HL-60 (cell line): ENCODE data around the gene EGFR.

ENCODE experiments used
- DNase-seq, 2 experiments: peaks; one replicate each; pipeline ENCODE4 v3.0.0-alpha.2; 2010 to 2020; ENCODE audit warnings: low read depth in 1 of 2, low spot score in 1 of 2
- H3K27ac ChIP-seq: fragments of 250-450 bp; sonication (Bioruptor Pico); replicated peaks from 2 replicates; pipeline ENCODE4 v1.5.1; 2020; ENCODE audit warnings: mild to moderate bottlenecking, moderate library complexity
- H3K27me3 ChIP-seq: fragments of 250-450 bp; sonication (Bioruptor Pico); 2 replicates; pipeline ENCODE4 v1.5.1; 2021; ENCODE audit warnings: mild to moderate bottlenecking, moderate library complexity; ENCODE audit not compliant: insufficient read depth, poor library complexity, severe bottlenecking
- H3K4me3 ChIP-seq: replicated peaks from 2 replicates; pipeline ENCODE4 v1.5.1; 2011; ENCODE audit warnings: mild to moderate bottlenecking, control low read depth, low read length; ENCODE audit not compliant: insufficient read depth
- GABPA ChIP-seq: IDR thresholded peaks from 2 replicates; pipeline ENCODE4 v1.6.1; 2012; ENCODE audit warnings: low read depth
- POLR2AphosphoS5 ChIP-seq: IDR thresholded peaks from 2 replicates; pipeline ENCODE4 v1.6.1; 2012; ENCODE audit warnings: low read depth
- REST ChIP-seq: IDR thresholded peaks from 2 replicates; pipeline ENCODE4 v1.6.1; 2012; ENCODE audit warnings: low read depth; ENCODE audit not compliant: insufficient replicate concordance
- SPI1 ChIP-seq: IDR thresholded peaks from 2 replicates; pipeline ENCODE4 v1.6.1; 2012; ENCODE audit warnings: low read depth, mild to moderate bottlenecking, borderline replicate concordance
- TF ChIP-seq, protein P1 (sequence below): IDR thresholded peaks from one replicate; pipeline ENCODE4 v1.5.1; 2011; ENCODE audit warnings: low read length, control low read depth, inconsistent platforms; ENCODE audit not compliant: insufficient read depth

EGFR gene

GRCh38 chr7:54992871-54993475, 25.8 kb upstream of the EGFR start:
- no peak overlapping the region for H3K27ac ChIP-seq
- DNase-seq: no peak
- H3K4me3 ChIP-seq: no peak overlapping the region
- TF ChIP-seq GABPA (no peak), REST (no peak), SPI1 (no peak), POLR2AphosphoS5 (no peak)
- TF ChIP-seq, protein P1, sequence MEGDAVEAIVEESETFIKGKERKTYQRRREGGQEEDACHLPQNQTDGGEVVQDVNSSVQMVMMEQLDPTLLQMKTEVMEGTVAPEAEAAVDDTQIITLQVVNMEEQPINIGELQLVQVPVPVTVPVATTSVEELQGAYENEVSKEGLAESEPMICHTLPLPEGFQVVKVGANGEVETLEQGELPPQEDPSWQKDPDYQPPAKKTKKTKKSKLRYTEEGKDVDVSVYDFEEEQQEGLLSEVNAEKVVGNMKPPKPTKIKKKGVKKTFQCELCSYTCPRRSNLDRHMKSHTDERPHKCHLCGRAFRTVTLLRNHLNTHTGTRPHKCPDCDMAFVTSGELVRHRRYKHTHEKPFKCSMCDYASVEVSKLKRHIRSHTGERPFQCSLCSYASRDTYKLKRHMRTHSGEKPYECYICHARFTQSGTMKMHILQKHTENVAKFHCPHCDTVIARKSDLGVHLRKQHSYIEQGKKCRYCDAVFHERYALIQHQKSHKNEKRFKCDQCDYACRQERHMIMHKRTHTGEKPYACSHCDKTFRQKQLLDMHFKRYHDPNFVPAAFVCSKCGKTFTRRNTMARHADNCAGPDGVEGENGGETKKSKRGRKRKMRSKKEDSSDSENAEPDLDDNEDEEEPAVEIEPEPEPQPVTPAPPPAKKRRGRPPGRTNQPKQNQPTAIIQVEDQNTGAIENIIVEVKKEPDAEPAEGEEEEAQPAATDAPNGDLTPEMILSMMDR: no peak
- H3K27me3 ChIP-seq: no peaks in the 10 kb centered on the region

DNA sequence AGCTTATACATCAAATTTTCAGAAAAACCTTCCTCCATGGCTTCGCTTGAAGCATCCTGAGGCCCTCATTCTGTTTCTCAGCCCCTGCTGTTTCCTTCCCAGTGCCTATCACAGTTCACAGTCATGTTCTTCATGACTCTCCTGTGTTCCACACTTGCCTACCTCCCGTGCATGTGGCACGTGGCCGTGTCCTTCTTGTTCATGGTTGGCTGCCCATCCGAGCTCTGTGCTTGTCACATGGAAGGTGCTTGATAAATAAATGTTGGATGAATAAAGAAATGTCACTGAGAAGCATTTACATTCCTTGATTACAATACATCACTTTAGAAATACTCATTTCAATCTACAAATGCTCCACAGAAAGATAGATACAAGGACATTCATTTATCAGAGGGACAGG, 23.7 kb upstream of the EGFR start:
- Histone ChIP-seq H3K27me3 (no peaks in the 10 kb centered on the region), H3K4me3 (no peak overlapping the region), H3K27ac (no peak overlapping the region)
- TF ChIP-seq, protein P1: no peak
- TF ChIP-seq SPI1 (no peak), POLR2AphosphoS5 (no peak), REST (no peak), GABPA (no peak)
- DNase-seq: no peak

GRCh38 chr7:54995610-54996363, 23.0 kb upstream of the EGFR start:
- TF ChIP-seq SPI1 (peak; percentile 28; the same call in 1 of the 2 replicates), POLR2AphosphoS5 (no peak)
- H3K4me3 ChIP-seq: no peak overlapping the region
- peak in 1 of 2 experiments; percentile 21 for DNase-seq
- no peak overlapping the region for H3K27ac ChIP-seq
- H3K27me3 ChIP-seq: no peaks in the 10 kb centered on the region

DNA sequence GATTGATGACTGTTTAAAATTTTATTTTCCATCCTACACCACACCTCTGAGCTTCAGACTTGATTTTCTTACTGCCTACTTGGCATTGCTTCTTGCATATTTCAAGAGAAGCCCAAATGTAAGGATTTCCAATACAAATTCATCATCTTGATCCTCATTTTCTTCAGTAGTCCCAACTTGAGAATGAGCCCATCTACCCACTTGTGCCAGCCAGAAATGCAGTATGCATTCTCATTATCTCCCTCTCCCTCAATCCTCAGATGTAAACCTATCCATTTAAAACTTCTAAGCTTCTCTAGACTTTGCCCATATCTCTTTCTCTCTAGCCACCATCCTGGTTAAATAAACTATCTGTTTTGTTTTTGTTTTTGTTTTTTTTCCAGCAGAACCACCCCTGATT, 22.4 kb upstream of the EGFR start:
- DNase-seq: no peak
- no peak for TF ChIP-seq GABPA
- TF ChIP-seq, protein P1: no peak
- no peak for TF ChIP-seq REST
- TF ChIP-seq POLR2AphosphoS5: no peak
- TF ChIP-seq SPI1: no peak
- Histone ChIP-seq H3K4me3 (no peak overlapping the region), H3K27me3 (no peaks in the 10 kb centered on the region), H3K27ac (no peak overlapping the region)
